ENCODE data around the gene PPP1R12B.

- TF ChIP-seq CTCF (IDR thresholded peaks at IDR 0.05; ENCODE audit: borderline replicate concordance, extremely low read depth, low read length, poor library complexity, severe bottlenecking): no peak
- TF ChIP-seq EZH2 (IDR thresholded peaks at IDR 0.05; ENCODE audit: borderline replicate concordance, low read depth, low read length, severe bottlenecking): no peak
Observed at GRCh38 chr1:202578565-202578964, 230.1 kb downstream of the PPP1R12B start.
